ENCODE data around the gene FAM107A.

The FAM107A gene, protein sequence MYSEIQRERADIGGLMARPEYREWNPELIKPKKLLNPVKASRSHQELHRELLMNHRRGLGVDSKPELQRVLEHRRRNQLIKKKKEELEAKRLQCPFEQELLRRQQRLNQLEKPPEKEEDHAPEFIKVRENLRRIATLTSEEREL

DNA sequence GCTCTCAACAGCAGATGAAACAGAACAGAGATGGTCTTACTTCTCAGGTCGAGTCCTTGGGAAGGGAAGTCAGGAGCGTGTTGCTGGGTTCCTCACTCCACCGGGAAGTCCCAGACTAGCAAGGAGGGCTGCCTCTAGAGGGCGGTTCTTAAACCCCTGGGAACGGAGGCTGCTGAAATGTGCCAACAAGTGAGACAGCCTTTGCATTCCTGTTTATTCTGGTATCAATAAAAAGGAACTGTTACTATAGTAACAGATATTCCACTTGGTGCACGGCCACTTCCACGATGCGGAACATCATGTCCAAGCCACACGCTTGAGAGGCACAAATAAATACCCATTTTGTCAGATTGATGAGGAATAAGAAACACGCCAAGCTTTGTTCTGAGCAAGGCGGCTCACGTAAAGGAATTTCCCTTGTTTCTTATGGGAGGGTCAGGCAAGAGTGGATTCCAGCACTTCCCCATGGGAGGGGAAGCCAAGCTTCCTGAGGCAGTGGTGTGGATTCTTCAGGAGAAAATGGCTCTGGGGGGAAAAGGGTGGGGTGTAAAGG lies at the start of gene FAM107A:
FAM107A (minus strand) TSS at position 123 of the 553 bp plus-strand sequence. CDS start 7,531 bp downstream, outside the sequence.
- Mint-ChIP-seq H3K9me3 (no peaks in the 10 kb centered on the region), H3K4me1 (ENCODE audit: low read depth) (no peaks in the 10 kb centered on the region), H3K4me3 (no peak within 1 kb of the TSS), H3K27ac (no peak within 1 kb of the TSS), H3K27me3 (peaks cover 3% of the 10 kb centered on the region), H3K36me3 (ENCODE audit: low read depth) (no peaks in the 10 kb centered on the region)

DNA sequence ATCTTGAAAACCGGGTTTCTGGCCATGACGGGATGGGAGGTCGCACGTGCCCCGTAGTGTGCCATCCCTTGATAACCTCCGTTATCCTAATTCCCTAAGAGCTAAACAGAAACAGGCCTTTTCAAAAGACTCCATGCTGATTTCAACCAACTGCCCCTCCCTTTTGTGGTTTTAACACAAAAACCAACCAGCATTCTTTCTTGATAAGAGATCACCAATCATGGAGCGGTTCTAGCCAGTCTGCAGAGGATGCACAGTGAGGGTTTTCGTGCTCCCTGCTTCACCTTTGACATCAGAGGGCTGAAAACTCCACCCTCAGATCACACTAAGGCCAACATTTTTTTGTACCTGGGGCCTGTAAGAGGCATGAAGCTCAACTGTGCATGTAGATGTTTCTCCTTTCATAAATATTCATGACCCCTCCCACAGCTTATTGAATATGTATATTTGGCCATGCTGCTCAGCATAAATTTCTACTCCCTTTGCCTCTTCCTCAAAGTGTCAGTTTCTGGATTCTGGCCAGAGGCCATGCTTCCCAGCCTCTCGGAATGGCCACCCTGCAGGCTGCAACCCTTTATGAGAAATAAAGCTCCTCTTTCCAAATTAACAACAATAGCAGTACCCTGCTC lies 48.1 kb upstream of the FAM107A start:
- Mint-ChIP-seq H3K4me3 (no peak overlapping the region), H3K27ac (no peak overlapping the region), H3K27me3 (no peaks in the 10 kb centered on the region), H3K9me3 (no peaks in the 10 kb centered on the region), H3K36me3 (ENCODE audit: low read depth) (no peaks in the 10 kb centered on the region), H3K4me1 (ENCODE audit: low read depth) (no peaks in the 10 kb centered on the region)

DNA sequence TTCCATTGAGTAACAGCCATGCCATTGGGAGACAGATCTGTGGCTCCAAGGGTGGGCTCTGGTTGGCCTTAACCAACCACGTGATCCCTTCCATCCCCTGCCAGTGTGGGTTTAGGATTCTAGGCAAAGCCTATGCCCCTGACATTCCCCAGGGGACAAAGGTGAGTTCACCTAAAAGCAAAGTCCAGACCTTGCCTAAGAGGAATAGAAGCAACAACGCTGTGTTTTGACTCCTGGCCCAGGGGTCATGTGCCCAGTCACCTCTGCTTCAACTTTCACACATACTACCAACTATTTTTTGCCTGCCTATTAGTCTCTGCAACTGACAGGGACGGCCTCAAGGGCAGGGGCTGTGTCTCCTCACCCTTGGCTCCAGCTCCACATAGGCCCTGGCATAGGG lies 47.4 kb upstream of the FAM107A start:
- H3K4me3 Mint-ChIP-seq: no peak overlapping the region
- H3K27ac Mint-ChIP-seq: no peak overlapping the region

DNA sequence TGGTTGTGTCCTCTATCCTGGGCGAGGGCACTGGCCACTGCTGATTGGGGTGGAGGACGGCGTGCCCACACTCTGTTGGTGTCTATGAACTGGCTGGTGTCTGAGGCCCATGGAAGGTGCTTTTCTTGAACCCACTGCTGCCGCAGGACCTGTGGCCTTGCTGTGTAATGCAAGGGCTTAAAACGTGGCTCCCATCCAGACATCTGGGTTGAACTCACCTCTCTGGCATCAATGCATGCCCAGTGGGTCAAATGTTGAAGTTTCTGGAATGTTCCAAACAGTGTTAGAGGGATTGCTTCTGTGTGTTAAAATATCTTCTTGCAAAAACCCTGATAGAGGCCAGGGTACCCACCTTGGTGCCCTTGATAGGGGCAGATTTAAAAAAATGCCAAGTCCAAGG lies 46.8 kb upstream of the FAM107A start:
- no peaks in the 10 kb centered on the region for H3K9me3 Mint-ChIP-seq
- no peak overlapping the region for H3K4me3 Mint-ChIP-seq
- H3K27ac Mint-ChIP-seq: no peak overlapping the region
- H3K27me3 Mint-ChIP-seq: no peaks in the 10 kb centered on the region
- no peaks in the 10 kb centered on the region for H3K36me3 Mint-ChIP-seq (ENCODE audit: low read depth)
- H3K4me1 Mint-ChIP-seq (ENCODE audit: low read depth): no peaks in the 10 kb centered on the region

More for the DNA sequence above, 47.4 kb upstream of the FAM107A start:
- no peaks in the 10 kb centered on the region for H3K27me3 Mint-ChIP-seq
- no peaks in the 10 kb centered on the region for H3K36me3 Mint-ChIP-seq (ENCODE audit: low read depth)
- H3K9me3 Mint-ChIP-seq: no peaks in the 10 kb centered on the region
- no peaks in the 10 kb centered on the region for H3K4me1 Mint-ChIP-seq (ENCODE audit: low read depth)

DNA sequence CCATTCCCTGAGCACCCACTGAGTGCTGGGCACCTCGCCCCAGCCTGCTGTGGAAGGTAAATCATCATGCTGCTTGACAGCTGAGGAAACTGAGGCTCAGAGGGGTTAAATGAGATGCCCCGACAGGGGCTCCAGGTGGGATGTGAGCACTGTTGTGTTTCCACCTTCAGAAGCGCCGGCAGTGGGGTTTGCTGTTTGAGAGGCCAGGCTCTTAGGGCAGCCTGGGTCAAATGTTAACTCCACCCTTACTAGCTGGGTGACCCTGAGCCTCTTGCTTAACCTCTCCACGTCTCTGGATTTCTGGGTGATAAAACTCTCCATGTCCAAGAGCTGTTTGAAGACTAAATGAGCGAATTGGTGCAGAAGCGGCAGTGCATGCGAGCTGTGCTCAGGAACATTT lies 46.3 kb upstream of the FAM107A start:
- H3K36me3 Mint-ChIP-seq (ENCODE audit: low read depth): no peaks in the 10 kb centered on the region
- H3K9me3 Mint-ChIP-seq: no peaks in the 10 kb centered on the region
- no peak overlapping the region for H3K27ac Mint-ChIP-seq
- H3K4me3 Mint-ChIP-seq: no peak overlapping the region
- no peaks in the 10 kb centered on the region for H3K27me3 Mint-ChIP-seq
- no peaks in the 10 kb centered on the region for H3K4me1 Mint-ChIP-seq (ENCODE audit: low read depth)

DNA sequence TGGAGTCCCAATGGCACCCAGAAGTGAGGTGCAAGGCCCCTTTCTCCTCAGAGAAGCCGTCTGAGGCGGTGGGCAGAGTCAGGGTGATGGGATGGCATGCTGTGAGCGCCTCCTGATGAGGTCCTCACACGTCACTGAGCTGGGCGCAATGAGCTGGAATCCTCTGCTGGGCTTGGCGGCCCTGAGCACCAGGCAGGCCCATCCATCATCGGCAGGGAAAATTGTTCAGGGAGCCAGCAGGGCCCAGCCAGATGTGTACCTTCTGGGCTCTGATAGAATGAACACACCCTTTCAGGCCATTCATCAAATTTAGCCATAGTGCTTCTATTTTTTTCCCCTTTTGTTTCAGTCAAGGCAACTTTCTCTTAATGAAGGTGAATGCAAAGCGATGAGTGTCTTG lies 45.7 kb upstream of the FAM107A start:
- H3K27me3 Mint-ChIP-seq: no peaks in the 10 kb centered on the region
- no peak overlapping the region for H3K4me3 Mint-ChIP-seq
- no peaks in the 10 kb centered on the region for H3K9me3 Mint-ChIP-seq
- H3K27ac Mint-ChIP-seq: no peak overlapping the region
- H3K4me1 Mint-ChIP-seq (ENCODE audit: low read depth): no peaks in the 10 kb centered on the region
- H3K36me3 Mint-ChIP-seq (ENCODE audit: low read depth): no peaks in the 10 kb centered on the region

DNA sequence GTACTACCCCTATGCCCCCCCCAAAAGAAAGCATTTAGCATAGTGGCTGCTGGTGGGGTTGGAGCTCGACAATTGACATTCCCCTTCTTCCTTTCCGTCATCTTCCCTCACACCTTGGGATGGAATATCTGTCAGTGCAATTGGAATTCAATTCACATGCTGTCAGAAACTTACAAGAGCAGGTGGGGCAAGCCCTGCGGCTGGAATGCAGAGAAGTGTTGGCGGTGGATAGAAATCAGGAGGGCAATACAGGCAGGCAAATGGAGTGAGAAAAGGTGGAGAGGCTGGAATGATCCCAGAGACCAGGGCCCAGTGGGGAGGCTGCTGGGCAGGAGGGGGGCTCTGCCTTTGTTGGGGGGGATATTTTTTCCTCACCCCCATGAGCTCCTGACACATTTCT lies 45.2 kb upstream of the FAM107A start:
- Mint-ChIP-seq H3K27ac (no peak overlapping the region), H3K36me3 (ENCODE audit: low read depth) (no peaks in the 10 kb centered on the region), H3K27me3 (no peaks in the 10 kb centered on the region), H3K9me3 (no peaks in the 10 kb centered on the region), H3K4me3 (no peak overlapping the region), H3K4me1 (ENCODE audit: low read depth) (no peaks in the 10 kb centered on the region)

DNA sequence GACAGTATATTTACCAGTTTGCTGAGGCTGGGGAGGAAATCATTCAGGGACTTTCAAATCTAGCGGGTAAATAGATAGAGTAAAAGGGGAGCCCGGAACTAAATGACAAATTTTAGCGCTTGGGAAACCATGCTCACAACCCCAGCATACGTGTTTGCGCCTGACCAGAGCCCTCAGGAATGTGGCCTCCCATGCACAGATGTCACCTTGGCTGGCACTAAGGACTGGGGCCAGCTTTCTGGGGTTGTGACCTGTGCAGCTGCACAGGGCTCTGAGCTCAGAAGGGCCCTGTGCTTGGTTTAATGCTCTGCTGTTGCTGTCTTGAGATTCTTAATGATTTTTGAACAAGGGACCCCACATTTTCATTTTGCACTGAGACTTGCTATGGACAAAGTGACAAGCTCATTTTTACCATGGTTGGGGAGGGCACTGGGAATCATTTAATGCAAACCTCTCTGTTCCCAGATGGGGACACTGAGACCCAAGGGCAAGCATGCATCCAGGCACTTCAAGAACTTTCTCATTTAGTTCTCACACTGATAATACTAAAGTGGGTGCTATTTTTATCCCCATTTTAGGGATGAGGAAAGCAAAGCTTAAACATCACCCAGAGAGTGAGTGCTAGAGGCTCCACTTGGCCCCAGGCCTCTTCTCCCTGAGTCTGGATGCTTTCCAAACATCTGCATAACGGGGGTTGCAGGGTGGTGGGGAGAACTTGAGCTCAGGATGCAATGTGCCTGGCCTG lies 44.1 kb upstream of the FAM107A start:
- Mint-ChIP-seq H3K36me3 (ENCODE audit: low read depth) (no peaks in the 10 kb centered on the region), H3K9me3 (no peaks in the 10 kb centered on the region), H3K4me1 (ENCODE audit: low read depth) (no peaks in the 10 kb centered on the region), H3K27ac (no peak overlapping the region), H3K27me3 (no peaks in the 10 kb centered on the region), H3K4me3 (no peak overlapping the region)

DNA sequence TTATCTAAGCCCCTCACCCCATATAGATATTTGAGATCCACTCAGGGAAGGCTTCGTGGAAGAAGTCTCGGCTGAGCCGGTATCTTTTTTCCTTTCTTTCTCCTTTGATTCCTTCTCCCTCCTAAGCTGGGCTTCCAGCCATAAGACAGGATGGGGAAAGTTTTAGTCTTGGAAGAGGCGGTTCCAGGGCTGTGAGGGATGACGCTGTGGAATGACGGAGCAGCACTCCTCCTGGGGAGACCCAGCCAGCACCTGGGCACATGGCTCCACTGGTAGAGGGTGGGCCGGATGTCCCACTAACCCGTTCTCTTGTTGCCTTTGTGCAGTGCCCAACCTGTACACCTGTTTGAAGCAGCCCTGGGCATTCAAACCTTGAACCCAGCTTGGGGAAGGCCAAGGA lies 43.2 kb upstream of the FAM107A start:
- H3K36me3 Mint-ChIP-seq (ENCODE audit: low read depth): no peaks in the 10 kb centered on the region

DNA sequence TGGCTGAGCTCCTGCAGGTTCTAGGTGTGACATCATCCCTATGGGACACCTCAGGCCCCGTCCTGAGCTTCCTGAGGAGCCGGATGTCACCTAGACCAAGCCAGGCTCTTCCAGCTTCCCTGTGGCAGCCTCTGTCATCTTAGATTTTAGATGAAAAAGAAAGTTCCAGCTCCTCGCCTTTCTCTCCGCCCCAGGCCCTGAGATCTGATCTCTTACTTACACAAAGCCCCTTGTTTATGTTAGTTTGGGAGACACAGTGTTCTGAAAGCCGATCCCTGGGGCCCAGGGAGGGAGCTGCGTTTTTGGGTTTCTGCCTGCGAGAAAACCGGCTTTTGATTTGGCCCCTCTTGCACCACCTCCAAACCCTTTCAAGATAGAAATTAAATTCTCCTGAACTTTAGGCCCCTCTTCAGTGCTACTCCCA lies 40.2 kb upstream of the FAM107A start:
- Mint-ChIP-seq H3K36me3 (ENCODE audit: low read depth) (no peaks in the 10 kb centered on the region), H3K27me3 (no peaks in the 10 kb centered on the region), H3K9me3 (no peaks in the 10 kb centered on the region), H3K27ac (no peak overlapping the region), H3K4me3 (no peak overlapping the region), H3K4me1 (ENCODE audit: low read depth) (no peaks in the 10 kb centered on the region)

More for the DNA sequence above, 43.2 kb upstream of the FAM107A start:
- Mint-ChIP-seq H3K27ac (no peak overlapping the region), H3K27me3 (no peaks in the 10 kb centered on the region), H3K9me3 (no peaks in the 10 kb centered on the region), H3K4me3 (no peak overlapping the region), H3K4me1 (ENCODE audit: low read depth) (no peaks in the 10 kb centered on the region)

DNA sequence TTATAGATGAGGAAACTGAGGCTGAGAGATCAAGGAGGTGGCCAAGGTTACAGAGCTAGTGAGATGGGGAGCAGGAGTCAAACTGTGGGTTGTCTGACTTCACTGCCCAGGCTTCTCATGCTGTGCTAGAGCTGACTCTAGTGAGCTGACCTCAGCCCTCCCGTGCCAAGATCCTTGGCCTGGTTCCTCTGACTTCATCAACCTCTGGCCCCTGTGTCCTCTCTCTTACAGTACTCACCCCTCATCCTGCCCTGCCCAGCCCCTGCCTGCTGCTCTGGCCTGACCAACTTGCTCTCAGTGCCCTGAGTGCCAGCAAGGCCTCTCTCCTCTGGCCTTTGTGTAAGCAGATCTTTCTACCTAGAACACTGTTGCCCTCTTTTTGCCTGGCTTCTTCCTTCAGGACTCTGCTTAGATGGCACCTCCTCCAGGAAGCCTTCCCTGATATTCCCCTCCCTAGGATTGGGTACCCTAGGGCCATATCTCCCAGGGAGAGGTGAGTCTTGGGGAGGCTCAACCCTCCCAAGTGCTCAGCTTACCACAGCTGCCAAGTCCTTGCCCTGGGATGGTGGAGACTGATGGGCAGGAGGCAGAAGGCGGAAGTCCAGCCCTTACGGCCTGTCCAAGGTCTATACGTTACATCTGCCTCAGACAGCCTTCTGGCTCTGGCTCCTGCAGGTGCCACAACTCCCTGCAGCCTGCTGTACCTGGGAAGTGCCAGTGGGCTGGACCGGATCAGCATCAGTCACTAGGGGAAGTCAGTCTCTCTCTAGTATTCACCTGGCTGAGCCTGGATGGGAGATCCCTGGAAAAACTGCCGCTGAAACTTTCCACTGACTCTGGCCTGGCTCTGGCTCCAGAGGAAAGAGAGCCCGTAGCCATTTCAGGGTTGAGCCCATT lies 36.3 kb upstream of the FAM107A start:
- Mint-ChIP-seq H3K36me3 (ENCODE audit: low read depth) (no peaks in the 10 kb centered on the region), H3K9me3 (no peaks in the 10 kb centered on the region), H3K27me3 (peaks cover 8% of the 10 kb centered on the region), H3K4me3 (no peak overlapping the region), H3K4me1 (ENCODE audit: low read depth) (no peaks in the 10 kb centered on the region), H3K27ac (no peak overlapping the region)

DNA sequence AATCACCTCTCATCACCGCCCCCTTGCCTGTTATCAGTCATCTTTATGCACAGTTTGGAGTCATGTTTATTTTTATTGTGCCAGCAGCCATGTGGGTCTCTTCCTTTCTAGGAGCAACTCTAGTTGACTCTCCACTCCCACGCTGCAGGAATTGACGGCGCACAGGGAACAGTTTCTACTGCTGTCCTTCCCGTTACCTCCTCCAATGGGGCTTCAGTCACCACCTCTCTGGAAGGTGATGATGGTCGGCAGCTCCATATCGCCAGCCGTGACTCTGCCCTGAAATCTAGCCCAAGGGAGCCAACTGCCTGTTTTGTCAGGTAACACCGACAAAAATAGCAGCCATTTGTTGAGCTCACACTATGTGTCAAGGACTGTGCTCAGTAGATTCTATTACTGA lies 35.6 kb upstream of the FAM107A start:
- no peak overlapping the region for H3K4me3 Mint-ChIP-seq
- H3K27me3 Mint-ChIP-seq: peaks cover 8% of the 10 kb centered on the region
- H3K9me3 Mint-ChIP-seq: no peaks in the 10 kb centered on the region
- no peak overlapping the region for H3K27ac Mint-ChIP-seq
- H3K4me1 Mint-ChIP-seq (ENCODE audit: low read depth): no peaks in the 10 kb centered on the region
- H3K36me3 Mint-ChIP-seq (ENCODE audit: low read depth): no peaks in the 10 kb centered on the region

DNA sequence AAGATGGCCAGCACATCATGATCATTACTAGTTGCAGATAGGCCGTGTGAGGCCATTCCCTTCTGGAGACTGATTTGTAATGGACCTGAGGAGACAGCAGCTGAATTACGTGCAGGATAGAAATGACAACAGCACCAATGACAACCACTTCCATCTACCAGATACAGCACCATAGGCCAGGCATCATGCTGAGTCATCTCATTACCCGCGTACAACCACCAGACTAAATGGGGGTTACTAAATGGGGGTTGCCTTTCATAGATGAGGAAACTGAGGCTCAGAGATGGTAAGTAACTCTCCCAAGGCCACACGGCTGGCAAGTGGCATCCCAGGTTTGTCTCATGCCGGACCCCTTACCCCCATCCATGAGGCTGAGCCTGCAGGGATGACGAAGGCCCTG lies 32.8 kb upstream of the FAM107A start:
- Mint-ChIP-seq H3K9me3 (no peaks in the 10 kb centered on the region), H3K4me1 (ENCODE audit: low read depth) (no peaks in the 10 kb centered on the region), H3K27ac (no peak overlapping the region), H3K36me3 (ENCODE audit: low read depth) (no peaks in the 10 kb centered on the region), H3K4me3 (no peak overlapping the region), H3K27me3 (peaks cover 14% of the 10 kb centered on the region)

DNA sequence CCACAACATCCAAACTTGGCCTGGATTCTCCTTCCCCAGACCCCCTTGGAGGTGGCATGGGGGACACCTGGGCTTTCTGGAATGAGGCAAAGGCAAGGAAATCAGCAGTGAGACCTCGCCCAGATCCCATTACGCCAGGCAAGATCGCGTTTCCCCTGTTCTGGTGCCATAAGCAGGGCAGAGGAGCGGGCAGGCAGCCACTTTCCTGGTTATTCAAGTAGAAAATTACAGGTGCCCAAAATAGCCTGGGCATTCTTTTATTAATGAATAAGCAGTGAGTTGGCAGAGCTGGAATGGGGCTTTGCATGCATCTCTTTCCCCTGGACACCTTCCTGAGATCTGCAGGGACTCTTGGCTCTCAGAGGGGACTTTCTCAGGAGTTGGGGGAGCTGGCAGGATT lies 31.5 kb upstream of the FAM107A start:
- Mint-ChIP-seq H3K27me3 (peaks cover 18% of the 10 kb centered on the region), H3K36me3 (ENCODE audit: low read depth) (no peaks in the 10 kb centered on the region), H3K4me1 (ENCODE audit: low read depth) (no peaks in the 10 kb centered on the region), H3K9me3 (no peaks in the 10 kb centered on the region), H3K4me3 (no peak overlapping the region), H3K27ac (no peak overlapping the region)
